K562 (cell line): ENCODE results near the gene CCNYL1. TPM values are rescaled to one million over a fixed set of nuclear protein-coding genes. Genes with fewer than 3 reads are reported as not detected.

ENCODE experiments used
- ATAC-seq: fragments of 200-7000 bp; cut with Tn5 transposase; 3 replicates; pipeline ENCODE4 v1.9.1; 2020; ENCODE audit warnings: moderate library complexity
- BruUV-seq: library from RNA; stranded (reverse); fragments of 400-500 nt; replicated peaks from 2 replicates; lab custom pipeline; 2021; lab: Mats Ljungman, UMichigan
- CTCF ChIA-PET: fragments of 300-600 bp; formaldehyde crosslinking; extraction: SDS; loops from one replicate; lab custom pipeline; 2021; ENCODE audit warnings: low intra/inter-chr PET ratio; lab: Yijun Ruan, JAX
- POLR2A ChIA-PET: fragments of 300-600, 350-650 bp; sonication (Branson Sonifier 250); formaldehyde crosslinking; extraction: SDS; loops from one replicate; lab custom pipeline; 2021; ENCODE audit warnings: antibody characterized with exemption, inconsistent platforms; lab: Yijun Ruan, JAX
- DNase-seq, 4 experiments: peaks; one replicate each; pipeline versions ENCODE4 v3.0.0 to v3.0.0-alpha.2; 2011 to 2018; ENCODE audit warnings: low spot score in 3 of 4, mixed read lengths in 3 of 4; ENCODE audit errors: extremely low read depth in 1 of 4
- FAIRE-seq: peaks from 2 replicates; lab custom pipeline; 2011; peaks lifted over from hg19 to GRCh38; lab: Jason Lieb, UNC
- H2AFZ ChIP-seq: 2 replicates; pipeline ENCODE4 v1.6.0; 2011; ENCODE audit warnings: low read depth, low read length, control low read depth, inconsistent platforms
- H3K27ac ChIP-seq: fragments of 200-600 bp; 3 replicates; pipeline ENCODE4 v1.8.0; 2011; ENCODE audit warnings: low read depth, mild to moderate bottlenecking, control low read depth, inconsistent platforms, low read length, moderate library complexity, mixed read lengths; ENCODE audit errors: extremely low read depth
- H3K27me3 ChIP-seq, 2 experiments: fragments of 300-600 bp in 1 of 2; 2 replicates in 1 of 2; 3 replicates in 1 of 2; pipeline versions ENCODE4 v1.6.0 to v1.8.0; 2011; ENCODE audit warnings: inconsistent platforms in 2 of 2, low read length in 2 of 2, mild to moderate bottlenecking in 1 of 2, mixed read lengths in 1 of 2, moderate library complexity in 1 of 2; ENCODE audit not compliant: control insufficient read depth in 2 of 2, insufficient read depth in 2 of 2
- H3K36me3 ChIP-seq: fragments of 300-600 bp; 3 replicates; pipeline ENCODE4 v1.8.0; 2011; ENCODE audit warnings: mild to moderate bottlenecking, low read length, inconsistent platforms; ENCODE audit not compliant: control insufficient read depth, insufficient read depth
- H3K4me1 ChIP-seq, 2 experiments: fragments of 200-600 bp in 1 of 2; replicated peaks in 1 of 2; 2 replicates in 1 of 2; 3 replicates in 1 of 2; pipeline versions ENCODE4 v1.5.1 to v1.8.0; 2011; ENCODE audit warnings: inconsistent platforms in 2 of 2, low read length in 2 of 2, mild to moderate bottlenecking in 1 of 2, mixed read lengths in 1 of 2, moderate library complexity in 1 of 2; ENCODE audit not compliant: control insufficient read depth in 2 of 2, insufficient read depth in 2 of 2
- H3K4me2 ChIP-seq: 2 replicates; pipeline ENCODE4 v1.6.1; 2011; ENCODE audit warnings: low read length, control low read depth, inconsistent platforms, mixed read lengths; ENCODE audit not compliant: insufficient read depth
- H3K4me3 ChIP-seq: fragments of 200-600 bp; sonication (generic), shearing (Covaris generic); 2 replicates; pipeline ENCODE4 v1.5.1; 2016; ENCODE audit warnings: control low read depth, inconsistent platforms
- H3K79me2 ChIP-seq: fragments of 200-600 bp; 3 replicates; pipeline ENCODE4 v1.8.0; 2011; ENCODE audit warnings: low read length, inconsistent platforms; ENCODE audit not compliant: control insufficient read depth, insufficient read depth
- H3K9ac ChIP-seq, 2 experiments: 2 replicates each; pipeline versions ENCODE4 v1.6.0 to v1.6.1; 2011; ENCODE audit warnings: low read depth in 2 of 2, low read length in 2 of 2, control low read depth in 1 of 2, inconsistent platforms in 1 of 2, mild to moderate bottlenecking in 1 of 2, mixed read lengths in 1 of 2; ENCODE audit not compliant: insufficient read depth in 1 of 2
- H3K9me1 ChIP-seq: one replicate; pipeline ENCODE4 v1.6.0; 2011; ENCODE audit warnings: inconsistent platforms, mild to moderate bottlenecking, low read length, moderate library complexity; ENCODE audit not compliant: control insufficient read depth, insufficient read depth
- H3K9me3 ChIP-seq: replicated peaks from 2 replicates; pipeline ENCODE4 v1.5.1; 2011; ENCODE audit warnings: low read depth, low read length, inconsistent platforms; ENCODE audit not compliant: control insufficient read depth, insufficient read depth
- H4K20me1 ChIP-seq: replicated peaks from 2 replicates; pipeline ENCODE4 v1.6.1; 2011; ENCODE audit warnings: low read length, inconsistent platforms, mixed read lengths; ENCODE audit not compliant: control insufficient read depth, insufficient read depth
- CEBPB ChIP-seq: fragments of 450-650 bp; IDR thresholded peaks from 2 replicates; pipeline ENCODE4 v1.6.1; 2016; ENCODE audit warnings: missing genetic modification characterization, missing compliant biosample characterization
- CHD4 ChIP-seq: fragments of 200-600 bp; sonication (generic); IDR thresholded peaks from 3 replicates; pipeline ENCODE4 v1.6.1; 2012; ENCODE audit warnings: low read depth, mild to moderate bottlenecking, mixed read lengths, low read length, inconsistent platforms; ENCODE audit not compliant: insufficient read depth, insufficient replicate concordance, poor library complexity, severe bottlenecking
- DNMT1 ChIP-seq: fragments of 450-650 bp; IDR thresholded peaks from 2 replicates; pipeline ENCODE4 v1.6.1; 2016; ENCODE audit warnings: antibody characterized with exemption, mild to moderate bottlenecking
- HNRNPK ChIP-seq: fragments of 200-400 bp; formaldehyde crosslinking; IDR thresholded peaks from one replicate; pipeline ENCODE4 v1.6.1; 2018; ENCODE audit warnings: mild to moderate bottlenecking, low read depth, low read length; ENCODE audit not compliant: poor library complexity, severe bottlenecking
- MEF2A ChIP-seq: IDR thresholded peaks from 2 replicates; pipeline ENCODE4 v1.6.1; 2011; ENCODE audit warnings: low read depth, mild to moderate bottlenecking, low read length, moderate library complexity; ENCODE audit not compliant: control insufficient read depth
- NR1H2 ChIP-seq: sonication (generic); formaldehyde crosslinking; IDR thresholded peaks from 2 replicates; pipeline ENCODE4 v1.4.0; 2020; ENCODE audit warnings: mild to moderate bottlenecking, missing genetic modification reagents
- NR4A1 ChIP-seq, 2 experiments: fragments of 250-450 bp in 1 of 2; fragments of 450-650 bp in 1 of 2; sonication (Bioruptor Pico) in 1 of 2; IDR thresholded peaks; 2 replicates each; pipeline versions ENCODE4 v1.4.0 to v1.6.1; 2016 to 2020; ENCODE audit warnings: mild to moderate bottlenecking in 2 of 2, missing compliant biosample characterization in 1 of 2, missing genetic modification characterization in 1 of 2, moderate library complexity in 1 of 2
- POLR2AphosphoS5 ChIP-seq: IDR thresholded peaks from 2 replicates; pipeline ENCODE4 v1.6.1; 2011; ENCODE audit warnings: mild to moderate bottlenecking, low read depth, low read length, moderate library complexity; ENCODE audit not compliant: control insufficient read depth, insufficient read depth
- RBM25 ChIP-seq: fragments of 200-400 bp; formaldehyde crosslinking; IDR thresholded peaks from 2 replicates; pipeline ENCODE4 v1.6.1; 2018; ENCODE audit warnings: low read length, low read depth, moderate library complexity; ENCODE audit not compliant: severe bottlenecking
- SRSF7 ChIP-seq: fragments of 200-400 bp; formaldehyde crosslinking; optimal IDR thresholded peaks from 2 replicates; pipeline ENCODE3; 2017; ENCODE audit warnings: mild to moderate bottlenecking, low read depth, low read length
- XRCC4 ChIP-seq: IDR thresholded peaks from one replicate; pipeline ENCODE4 v1.6.1; 2011; ENCODE audit not compliant: insufficient read depth, insufficient read length; ENCODE audit errors: extremely low read depth
- XRCC5 ChIP-seq: fragments of 200-400 bp; formaldehyde crosslinking; IDR thresholded peaks from 2 replicates; pipeline ENCODE4 v1.6.1; 2017; ENCODE audit warnings: low read depth, mild to moderate bottlenecking, low read length
- ZNF140 ChIP-seq: fragments of 250-450 bp; sonication (Bioruptor Pico); IDR thresholded peaks from 2 replicates; pipeline ENCODE4 v1.8.0; 2021; ENCODE audit warnings: moderate library complexity, mild to moderate bottlenecking, inconsistent platforms
- ZNF197 ChIP-seq: fragments of 200-800 bp; sonication (Bioruptor generic); IDR thresholded peaks from 2 replicates; pipeline ENCODE4 v1.6.1; 2016; ENCODE audit warnings: low read depth, missing genetic modification characterization, missing compliant biosample characterization
- ZNF436 ChIP-seq: fragments of 250-450, 450-650 bp; sonication (Bioruptor Pico); formaldehyde crosslinking; IDR thresholded peaks from 2 replicates; pipeline ENCODE4 v1.7.0; 2020; ENCODE audit warnings: mild to moderate bottlenecking
- ZNF592 ChIP-seq: fragments of 450-650 bp; IDR thresholded peaks from 2 replicates; pipeline ENCODE4 v1.6.1; 2017; ENCODE audit warnings: antibody characterized with exemption, mild to moderate bottlenecking
- ZNF655 ChIP-seq: fragments of 250-450 bp; sonication (Bioruptor Pico); IDR thresholded peaks from 2 replicates; pipeline ENCODE4 v1.5.0; 2021
- WGBS: fragments of 100-300 bp; shearing (Covaris generic); methylation state at CpG from one replicate; pipeline ENCODE4 v1.1.6; 2016; ENCODE audit warnings: low coverage, mixed read lengths; ENCODE audit not compliant: insufficient coverage; ENCODE audit errors: missing lambda C conversion rate; 5-methylcytosine and 5-hydroxymethylcytosine counted together
- in situ Hi-C: fragments of 300-500 bp; cut with MboI; formaldehyde crosslinking; loops from 4 replicates; pipeline ENCODE4 v1.15.0; 2018; ENCODE audit warnings: inconsistent platforms, mixed read lengths
- intact Hi-C: fragments of 100-400 bp; cut with micrococcal nuclease; formaldehyde crosslinking; loops from 2 replicates; pipeline ENCODE4 v1.14.2; 2022
- polyA plus RNA-seq, 8 experiments: library from polyadenylated mRNA; depleted of rRNA in 4 of 8; stranded (reverse) in 5 of 8; unstranded in 3 of 8; fragments of >200 nt; fragmentation: Nextera tagmentation in 2 of 8; fragmentation: Illumina TruSeq in 1 of 8; extraction: Ambion mirVana in 2 of 8; extraction: Trizol in 1 of 8; gene quantifications; 2 replicates each; pipeline versions ENCODE4 v1.2.1 to v1.2.3, GENCODE V29; 2011 to 2014; ENCODE audit warnings: inconsistent platforms in 1 of 8, missing spikeins in 1 of 8
- total RNA-seq, 7 experiments: library from RNA; depleted of rRNA in 6 of 7; stranded (reverse); fragments of >200 nt in 6 of 7; fragmentation: Illumina TruSeq in 2 of 7; extraction: Trizol in 2 of 7; gene quantifications; 2 replicates each; pipeline versions ENCODE4 v1.2.1 to v1.2.3, GENCODE V29; 2011 to 2021; ENCODE audit warnings: low replicate concordance in 1 of 7

CCNYL1 gene
- total and polyA plus RNA-seq, 9 of the 15 experiments (the other 6 are each of a cell fraction or from before 2014, with no cell fraction given) = 1.9 to 7.5 (median 4.7) TPM

- TF ChIP-seq ZNF592 (no peak), ZNF436 (no peak), DNMT1 (no peak), ZNF655 (CRISPR knock-in tag) (no peak)
Observed at GRCh38 chr2:207697411-207697810, 14.0 kb upstream of the CCNYL1 start (continued).

- H3K4me1 ChIP-seq = no peaks in the 10 kb centered on the region
- H3K4me2 ChIP-seq = no peak overlapping the region
- no TSS peak for BruUV-seq
- H3K9ac ChIP-seq = no peak overlapping the region
- H3K36me3 ChIP-seq = no peaks in the 10 kb centered on the region
- ChIA-PET POLR2A (no interaction called here), CTCF (no interaction called here)
- H2AFZ ChIP-seq = no peak overlapping the region
- H3K27ac ChIP-seq = no peak overlapping the region
- no peaks in the 10 kb centered on the region for H3K79me2 ChIP-seq
- H4K20me1 ChIP-seq = no peaks in the 10 kb centered on the region
- ATAC-seq (no peak), FAIRE-seq (no peak), DNase-seq (no peak)
- no peaks in the 10 kb centered on the region for H3K27me3 ChIP-seq
- in situ Hi-C loops (no loop called here), intact Hi-C loops (no loop called here)
- 7% methylated on average over 2 of the region's 5 CpGs for WGBS
- H3K4me3 ChIP-seq = no peak overlapping the region
- H3K9me3 ChIP-seq = no peaks in the 10 kb centered on the region
- no peaks in the 10 kb centered on the region for H3K9me1 ChIP-seq
- TF ChIP-seq HNRNPK (no peak), RBM25 (no peak), XRCC4 (no peak), SRSF7 (no peak), CEBPB (no peak), ZNF140 (CRISPR knock-in tag) (no peak), MEF2A (no peak), ZNF197 (CRISPR knock-in tag) (no peak), NR1H2 (no peak), CHD4 (no peak), NR4A1 (CRISPR knock-in tag; IDR thresholded peaks at IDR 0.05) (no peak), NR4A1 (tag; IDR thresholded peaks at IDR 0.05) (no peak), POLR2AphosphoS5 (no peak), XRCC5 (no peak)
Observed at GRCh38 chr2:207698301-207698700, 13.1 kb upstream of the CCNYL1 start.
